Hematopoietic multipotent progenitor cell treated with erythropoietin and hydrocortisone succinate and interleukin-3 and kit ligand, for 17 days (in vitro differentiated cells): ENCODE data around the gene SLC20A1.
"Not testable (repeated sequence)": the region's sequence is repeated elsewhere in the genome, so short reads cannot be mapped to it uniquely, and the experiment has no call there.

Experiments
- DNase-seq: peaks from one replicate; pipeline ENCODE4 v3.0.0-alpha.2; 2015; ENCODE audit warnings: low spot score

SLC20A1 gene

GRCh38 chr2:112683550-112684414 lies 38.0 kb downstream of the SLC20A1 start:
- DNase-seq = peak; percentile 85

GRCh38 chr2:112684415-112684775 lies 38.7 kb downstream of the SLC20A1 start:
- no peak for DNase-seq

- DNase-seq = peak; percentile 70
Measured at GRCh38 chr2:112685271-112685884, 39.6 kb downstream of the SLC20A1 start.

- DNase-seq = peak; percentile 88
Measured at GRCh38 chr2:112686348-112687217, 40.8 kb downstream of the SLC20A1 start.

GRCh38 chr2:112687522-112687921 lies 41.8 kb downstream of the SLC20A1 start:
- no peak for DNase-seq

- DNase-seq = no peak
Measured at GRCh38 chr2:112688086-112688880, 42.5 kb downstream of the SLC20A1 start.

- peak; percentile 85 for DNase-seq
Measured at GRCh38 chr2:112690853-112691401, 45.2 kb downstream of the SLC20A1 start.

GRCh38 chr2:112691881-112692281 lies 46.1 kb downstream of the SLC20A1 start:
- DNase-seq = no peak

GRCh38 chr2:112692495-112692911 lies 46.8 kb downstream of the SLC20A1 start:
- DNase-seq = peak; percentile 85

- DNase-seq = peak; percentile 46
Measured at GRCh38 chr2:112692918-112693317, 47.2 kb downstream of the SLC20A1 start.

GRCh38 chr2:112693596-112693995 lies 47.9 kb downstream of the SLC20A1 start:
- DNase-seq = no peak

- DNase-seq = no peak
Measured at GRCh38 chr2:112694182-112694581, 48.4 kb downstream of the SLC20A1 start.

GRCh38 chr2:112698834-112699515 lies 53.2 kb downstream of the SLC20A1 start:
- DNase-seq = no peak

- no peak for DNase-seq
Measured at GRCh38 chr2:112699984-112700667, 54.4 kb downstream of the SLC20A1 start.

- no peak for DNase-seq
Measured at GRCh38 chr2:112701052-112701451, 55.3 kb downstream of the SLC20A1 start.

- no peak for DNase-seq
Measured at GRCh38 chr2:112703684-112704083, 57.9 kb downstream of the SLC20A1 start.

GRCh38 chr2:112705575-112705974 lies 59.8 kb downstream of the SLC20A1 start:
- DNase-seq = no peak

- peak; percentile 42 for DNase-seq
Measured at GRCh38 chr2:112706170-112706664, 60.5 kb downstream of the SLC20A1 start.

GRCh38 chr2:112706947-112707346 lies 61.2 kb downstream of the SLC20A1 start:
- DNase-seq = not testable (repeated sequence)

- DNase-seq = no peak
Measured at GRCh38 chr2:112708968-112709367, 63.2 kb downstream of the SLC20A1 start.
